Aorta (tissue), 5 donors: Measurements from ENCODE around the gene AGO3. TPM values are rescaled to one million over a fixed set of nuclear protein-coding genes. Genes with fewer than 3 reads are reported as not detected.

Experiments used
- ATAC-seq: fragments of 200-7000 bp; cut with Tn5 transposase; one replicate; pipeline ENCODE4 v1.9.1; 2022; ENCODE audit warnings: moderate library complexity; ENCODE audit not compliant: low FRiP score
- DNase-seq, 2 donors: peaks; one replicate each; pipeline ENCODE4 v3.0.0-alpha.2; 2020
- H3K27ac ChIP-seq, 2 donors: one replicate each; pipeline ENCODE4 v1.5.1; 2013; ENCODE audit warnings: low read length in 2 of 2, mild to moderate bottlenecking in 2 of 2, moderate library complexity in 2 of 2, control low read depth in 1 of 2, inconsistent platforms in 1 of 2, low read depth in 1 of 2
- H3K27me3 ChIP-seq, 2 donors: one replicate each; pipeline ENCODE4 v1.6.1; 2013; ENCODE audit warnings: control low read depth in 1 of 2, low read length in 1 of 2, mild to moderate bottlenecking in 1 of 2, moderate library complexity in 1 of 2; ENCODE audit not compliant: insufficient read depth in 2 of 2, control insufficient read depth in 1 of 2
- H3K36me3 ChIP-seq, 2 donors: one replicate each; pipeline ENCODE4 v1.6.1; 2013; ENCODE audit warnings: control low read depth in 1 of 2, low read length in 1 of 2, mild to moderate bottlenecking in 1 of 2; ENCODE audit not compliant: insufficient read depth in 2 of 2, control insufficient read depth in 1 of 2
- H3K4me1 ChIP-seq, 2 donors: one replicate each; pipeline ENCODE4 v1.6.1; 2013; ENCODE audit warnings: low read length in 2 of 2, control low read depth in 1 of 2, mild to moderate bottlenecking in 1 of 2, moderate library complexity in 1 of 2; ENCODE audit not compliant: insufficient read depth in 2 of 2, control insufficient read depth in 1 of 2
- H3K4me3 ChIP-seq, 2 donors: one replicate each; pipeline ENCODE4 v1.5.1; 2013; ENCODE audit warnings: low read length in 2 of 2, control low read depth in 1 of 2, mild to moderate bottlenecking in 1 of 2
- H3K9me3 ChIP-seq: one replicate; pipeline ENCODE4 v1.6.1; 2013; ENCODE audit warnings: mild to moderate bottlenecking, low read length; ENCODE audit not compliant: control insufficient read depth
- WGBS, 2 donors: extraction: QIAGEN DNeasy Blood & Tissue Kit; methylation state at CpG; one replicate each; pipeline ENCODE4 v1.1.7; 2013; 5-methylcytosine and 5-hydroxymethylcytosine counted together
- intact Hi-C, 2 donors: fragments of 100-400 bp; cut with DNase I; formaldehyde crosslinking; loops; one replicate each; pipeline versions ENCODE4 v1.14.2 to v1.15.0; 2022
- long read RNA-seq, 2 donors: library from polyadenylated mRNA; unstranded; transcript quantifications; one replicate each; pipeline ENCODE4 v2.0.0, GENCODE V29; 2020 to 2021
- polyA plus RNA-seq, 2 donors: library from polyadenylated mRNA; stranded (reverse); fragments of 200-250 nt; gene quantifications; one replicate each; pipeline ENCODE4 v1.2.3, GENCODE V29; 2013
- total RNA-seq, 2 donors: library from RNA; stranded (reverse); fragmentation: NEBNext Ultra II Directional; extraction: Animal tissue kit (Norgen Biotek cat#: 25700); gene quantifications; one replicate each; pipeline ENCODE4 v1.2.1, GENCODE V29; 2021
- donor health status: healthy with polysubstance abuse.
- donor health status: Bipolar disorder and iron deficiency.
- donor health status: DM: no; HTN: no; CAD: no.
- donor health status: DM: no; HTN: no; CAD: no.
- donor health status: DM: yes; HTN: yes; CAD: no.

AGO3 gene
- total RNA-seq: 10 to 100 TPM; 48.1 to 50.4 TPM
- polyA plus RNA-seq: 1 to 10 TPM; 1.1 to 4.2 TPM
- long read RNA-seq, donor 1, full-length matches to known transcripts: 13 of 50 reads
- long read RNA-seq, donor 1, partial matches to known transcripts: 13 of 50 reads
- long read RNA-seq, donor 1, other reads (novel, unspliced or antisense): 24 of 50 reads
- long read RNA-seq, donor 2, full-length matches to known transcripts: 4 of 20 reads
- long read RNA-seq, donor 2, partial matches to known transcripts: 2 of 20 reads
- long read RNA-seq, donor 2, other reads (novel, unspliced or antisense): 14 of 20 reads

DNA sequence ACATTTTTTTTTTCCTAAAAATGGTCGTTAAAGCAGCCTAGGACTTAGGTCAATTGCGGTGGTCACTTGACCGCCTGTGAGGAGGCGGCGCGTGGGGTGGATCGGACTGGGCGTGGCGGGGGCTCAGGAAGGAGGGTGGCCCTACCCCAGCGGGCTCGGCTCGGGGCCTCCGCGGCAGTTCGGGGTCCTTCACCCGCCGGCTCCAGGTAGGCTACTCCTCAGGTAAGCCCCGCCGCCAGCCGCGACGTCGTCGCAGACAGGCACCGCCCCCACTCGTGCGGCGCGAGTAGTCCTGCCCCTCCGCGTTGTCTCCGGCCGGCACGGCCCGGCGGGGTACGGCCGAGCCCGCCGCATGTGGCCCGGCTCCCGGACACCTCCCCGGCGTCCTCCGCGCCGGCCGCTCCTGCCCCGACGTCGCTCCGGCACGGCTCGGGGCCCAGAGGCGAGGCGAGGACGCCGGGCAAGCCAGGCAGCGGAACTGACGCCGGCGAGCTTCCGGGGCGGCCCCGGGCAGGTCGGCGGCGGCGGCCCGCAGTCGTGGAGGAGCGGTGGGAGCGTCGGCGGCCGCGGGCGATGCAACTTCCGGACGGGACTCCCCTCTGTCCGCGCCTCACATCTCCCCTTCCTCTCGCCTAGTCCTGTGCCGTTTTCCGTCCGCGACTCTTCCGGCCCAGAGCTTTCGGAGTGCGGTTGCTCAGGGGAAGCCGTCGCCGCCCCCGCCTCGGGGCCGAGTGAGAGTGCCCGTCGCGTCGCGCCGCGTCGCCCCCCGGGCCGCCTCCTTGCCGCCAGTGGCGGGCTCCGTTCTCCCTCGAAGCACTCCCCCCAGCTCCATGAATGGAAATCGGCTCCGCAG lies at the start of gene AGO3:
Gene AGO3 (plus strand): TSS at position 513 of the 853 bp plus-strand sequence. CDS start 322 bp downstream, at position 835.
- Histone ChIP-seq H3K27ac (peak within 1 kb of the TSS; percentile 94 to 97), H3K4me3 (peak within 1 kb of the TSS; percentile 80 to 81), H3K36me3 (no peaks in the 10 kb centered on the region), H3K9me3 (no peaks in the 10 kb centered on the region), H3K4me1 (no peaks in the 10 kb centered on the region), H3K27me3 (no peaks in the 10 kb centered on the region)
- ATAC-seq (peak; percentile 96), DNase-seq (peak; percentile 91 to 95)
- intact Hi-C loops: loop anchor here in 1 of 2 donors (5.0 kb wide), 1 partner anchor 156 kb away; the partner anchor contains the start of gene ADPRS
- 0% methylated on average over 51 to 112 of the region's 112 CpGs for WGBS, 2 donors

DNA sequence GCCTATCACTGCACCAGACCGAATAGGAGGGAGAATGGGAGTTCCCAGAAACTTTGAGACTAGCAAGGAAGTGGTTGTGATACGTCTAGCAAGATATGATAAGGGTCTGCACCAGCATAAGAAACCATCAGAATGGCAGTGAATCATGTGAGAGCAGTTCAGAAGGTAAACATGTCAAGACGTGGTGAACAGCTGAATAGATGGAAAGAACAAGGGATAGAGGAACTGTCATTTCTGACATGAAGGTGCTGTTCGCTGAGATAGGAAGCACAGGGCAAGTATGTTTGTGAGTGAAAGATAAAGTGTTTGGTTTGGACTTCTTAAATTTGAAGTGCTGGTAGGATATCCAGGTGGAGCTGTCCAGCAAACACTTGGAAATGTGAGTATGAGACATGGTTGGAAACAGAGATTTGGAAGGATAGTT lies 49.0 kb upstream of the AGO3 start:
- H3K36me3 ChIP-seq: no peaks in the 10 kb centered on the region
- no peaks in the 10 kb centered on the region for H3K27me3 ChIP-seq
- no peaks in the 10 kb centered on the region for H3K9me3 ChIP-seq
- no peaks in the 10 kb centered on the region for H3K4me1 ChIP-seq
- no peak for ATAC-seq
- DNase-seq: no peak
- 51 to 57% methylated on average over 4 of the region's 4 CpGs for WGBS, 2 donors
- H3K4me3 ChIP-seq: no peak overlapping the region
- intact Hi-C loops: no loop called here
- H3K27ac ChIP-seq: no peak overlapping the region

DNA sequence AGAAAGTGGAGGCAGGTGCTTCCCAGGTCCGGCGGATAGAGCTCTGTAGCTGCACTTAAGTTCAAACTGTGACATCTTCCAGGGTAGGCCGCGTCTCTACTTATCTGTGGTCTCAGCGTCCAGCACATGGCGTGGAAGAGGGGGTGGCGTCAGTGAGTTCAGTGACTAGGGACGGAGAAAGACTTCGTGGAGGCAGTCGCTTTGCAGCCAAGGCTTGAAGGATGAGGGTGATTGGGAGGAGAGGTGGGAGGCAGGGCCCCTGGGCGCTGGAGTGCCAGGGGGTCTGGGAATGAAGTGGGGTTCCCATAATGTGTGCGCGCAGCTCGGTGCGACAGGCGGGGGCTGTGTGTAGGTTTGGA lies 48.3 kb upstream of the AGO3 start:
- H3K27ac ChIP-seq: no peak overlapping the region

DNA sequence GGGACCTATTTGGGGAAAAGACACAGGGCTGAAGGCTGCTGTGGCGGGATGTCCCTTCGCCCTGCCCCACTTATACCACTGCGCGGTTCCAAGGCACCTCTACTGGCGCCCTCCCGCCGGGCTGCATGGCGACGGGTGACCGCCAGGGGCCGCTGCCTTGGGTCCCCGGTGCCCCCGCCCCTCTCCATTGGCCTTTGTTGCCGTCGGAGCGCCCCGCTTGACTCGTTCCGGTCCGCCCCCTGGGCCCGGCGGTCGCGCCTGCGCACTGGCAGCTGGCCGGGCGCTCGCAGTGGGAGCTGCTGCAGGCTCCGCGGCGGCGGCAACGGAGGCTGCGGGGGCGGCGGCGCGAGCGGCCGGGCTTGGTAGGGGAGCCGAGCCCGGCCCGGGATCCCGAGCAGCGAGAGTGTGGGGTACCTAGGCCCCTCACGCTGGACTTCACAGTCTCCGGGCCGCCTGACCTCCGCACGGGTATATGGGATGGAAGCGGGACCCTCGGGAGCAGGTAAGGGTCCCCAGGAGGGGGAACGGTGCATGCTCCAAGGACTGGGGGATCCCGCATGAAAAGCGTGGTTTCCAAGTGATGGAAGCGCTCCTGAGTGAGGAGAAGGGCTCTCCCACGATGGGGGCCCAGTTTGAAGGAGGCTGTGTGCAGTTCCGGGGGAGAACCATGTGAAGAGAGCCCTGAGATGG lies 47.8 kb upstream of the AGO3 start, which contains the start of gene AGO1:
Gene AGO1 (plus strand): TSS at position 265 of the 690 bp plus-strand sequence. CDS start 213 bp downstream, at position 478.
- WGBS, 2 donors: 0 to 1% methylated on average over 53 to 58 of the region's 58 CpGs
- H3K27me3 ChIP-seq: no peaks in the 10 kb centered on the region
- peak within 1 kb of the TSS; percentile 66 to 85 for H3K4me3 ChIP-seq
- intact Hi-C loops: no loop called here
- peak within 1 kb of the TSS in 1 of 2 donors; percentile 55 for H3K27ac ChIP-seq
- H3K9me3 ChIP-seq: no peaks in the 10 kb centered on the region
- ATAC-seq (peak; percentile 97), DNase-seq (peak; percentile 96 to 98)
- H3K36me3 ChIP-seq: no peaks in the 10 kb centered on the region
- H3K4me1 ChIP-seq: no peaks in the 10 kb centered on the region

More for the DNA sequence above, 48.3 kb upstream of the AGO3 start:
- no peaks in the 10 kb centered on the region for H3K4me1 ChIP-seq
- DNase-seq (no peak), ATAC-seq (no peak)
- H3K9me3 ChIP-seq: no peaks in the 10 kb centered on the region
- 48 to 50% methylated on average over 16 of the region's 16 CpGs for WGBS, 2 donors
- H3K27me3 ChIP-seq: no peaks in the 10 kb centered on the region
- intact Hi-C loops: no loop called here
- no peak overlapping the region for H3K4me3 ChIP-seq
- no peaks in the 10 kb centered on the region for H3K36me3 ChIP-seq

DNA sequence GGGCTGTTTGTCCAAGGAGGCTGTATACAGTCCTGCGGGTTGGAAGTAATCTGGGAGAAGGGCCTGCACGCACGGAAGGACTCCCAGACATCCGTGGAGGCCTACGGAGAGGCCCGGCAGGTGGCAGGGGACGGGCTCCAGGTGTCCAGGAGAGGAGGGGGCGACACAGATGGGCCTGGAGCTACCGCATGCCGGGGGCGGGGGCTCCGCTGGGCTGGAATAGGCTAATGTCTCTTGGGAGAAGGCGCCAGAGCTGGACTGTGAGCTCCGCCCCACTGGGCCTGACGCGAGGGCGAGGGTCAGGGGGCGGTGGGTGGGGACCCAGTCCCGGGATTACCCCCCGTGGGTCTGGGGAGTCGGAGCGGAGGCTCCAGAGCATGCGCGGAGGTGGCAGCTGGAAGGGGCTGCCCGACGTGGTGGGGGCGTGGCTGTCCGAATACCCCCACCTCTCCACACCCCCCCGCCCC lies 47.2 kb upstream of the AGO3 start:
- DNase-seq: peak; percentile 70 to 85

DNA sequence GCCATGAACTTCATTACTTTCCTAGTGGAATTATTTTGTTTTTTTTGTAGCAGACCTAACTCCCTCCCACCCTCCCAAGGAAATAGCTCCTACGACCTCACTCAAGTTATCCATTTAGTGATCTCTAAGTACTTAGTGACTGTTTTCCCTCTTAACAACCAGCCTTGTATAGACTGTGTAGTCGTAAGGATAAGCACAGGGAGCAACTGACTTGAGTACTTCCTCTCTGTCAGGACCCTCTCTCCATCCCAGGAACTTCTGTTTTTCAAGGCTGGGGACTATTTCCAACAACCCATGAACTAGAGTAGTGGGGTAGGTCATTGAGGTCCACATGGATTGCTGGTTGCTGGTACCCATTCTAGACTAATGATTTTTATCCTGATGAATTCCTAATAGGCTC lies 46.0 kb upstream of the AGO3 start:
- Histone ChIP-seq H3K9me3 (no peaks in the 10 kb centered on the region), H3K27ac (no peak overlapping the region), H3K36me3 (no peaks in the 10 kb centered on the region), H3K27me3 (no peaks in the 10 kb centered on the region), H3K4me1 (no peaks in the 10 kb centered on the region), H3K4me3 (no peak overlapping the region)
- 33 to 36% methylated on average over 2 of the region's 2 CpGs for WGBS, 2 donors
- DNase-seq (no peak), ATAC-seq (no peak)
- intact Hi-C loops: loop anchor here in 1 of 2 donors (2.0 to 5.0 kb wide), 2 partner anchors 42 to 204 kb away; partner anchors contain the start of gene ADPRS

More for the DNA sequence above, 47.2 kb upstream of the AGO3 start:
- H3K9me3 ChIP-seq: no peaks in the 10 kb centered on the region
- H3K36me3 ChIP-seq: no peaks in the 10 kb centered on the region
- H3K27me3 ChIP-seq: no peaks in the 10 kb centered on the region
- peak overlapping the region; percentile 66 to 85 for H3K4me3 ChIP-seq
- intact Hi-C loops: loop anchor here in 1 of 2 donors (2.0 kb wide), 1 partner anchor 205 kb away; the partner anchor contains the start of gene ADPRS
- WGBS, 2 donors: 0 to 1% methylated on average over 22 to 29 of the region's 29 CpGs
- peak overlapping the region in 1 of 2 donors; percentile 55 for H3K27ac ChIP-seq
- no peaks in the 10 kb centered on the region for H3K4me1 ChIP-seq
- ATAC-seq: peak; percentile 49

DNA sequence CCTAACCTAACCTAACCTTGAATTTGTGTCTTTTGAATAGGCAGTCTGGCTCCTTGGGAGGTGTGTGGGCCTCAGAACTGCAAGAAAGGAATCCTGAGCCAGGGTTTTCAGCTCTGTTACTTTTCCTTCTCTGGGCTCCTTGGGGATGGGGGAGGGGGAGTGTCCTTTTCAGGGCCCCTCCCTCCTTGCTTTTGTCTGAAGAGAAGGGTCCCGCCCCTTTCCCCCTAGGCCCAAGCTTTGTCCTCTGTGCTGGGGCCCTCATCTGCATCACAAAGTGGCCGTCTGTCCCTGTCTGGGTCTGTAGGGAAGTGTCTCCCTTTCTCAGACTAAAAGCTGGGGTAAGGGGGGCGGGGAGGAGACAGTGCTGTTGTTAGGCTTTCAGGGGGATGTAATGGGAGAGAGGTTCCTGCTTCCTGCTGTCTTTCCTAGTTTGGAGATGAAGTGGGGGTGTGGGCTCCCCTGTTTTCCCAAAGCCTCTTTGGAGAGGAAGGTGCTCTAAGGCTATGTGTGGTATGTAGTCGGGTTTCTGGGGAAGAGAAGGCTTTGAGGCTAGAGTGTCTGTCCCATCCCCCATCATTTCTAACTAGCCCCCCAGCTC lies 44.8 kb upstream of the AGO3 start:
- intact Hi-C loops: loop anchor here in 1 of 2 donors (2.0 to 5.0 kb wide), 2 partner anchors 41 to 203 kb away; partner anchors contain the start of gene ADPRS
- DNase-seq (no peak), ATAC-seq (no peak)
- 43 to 52% methylated on average over 4 of the region's 4 CpGs for WGBS, 2 donors
- Histone ChIP-seq H3K4me1 (no peaks in the 10 kb centered on the region), H3K36me3 (no peaks in the 10 kb centered on the region), H3K27me3 (no peaks in the 10 kb centered on the region), H3K27ac (no peak overlapping the region), H3K4me3 (no peak overlapping the region), H3K9me3 (no peaks in the 10 kb centered on the region)
